HL-60/S4 (cell line): Measurements from ENCODE around the gene ZNF319.

Source experiments
- in situ Hi-C: fragments of 300-500 bp; cut with MboI; formaldehyde crosslinking; loops from 2 replicates; pipeline ENCODE4 v1.14.3; 2022; ENCODE audit warnings: low sequenced_read_pairs

ZNF319 gene

GRCh38 chr16:57958544-57958943, 41.9 kb downstream of the ZNF319 start:
- in situ Hi-C loops = no loop called here

GRCh38 chr16:57957673-57958392, 42.6 kb downstream of the ZNF319 start:
- in situ Hi-C loops = no loop called here

DNA sequence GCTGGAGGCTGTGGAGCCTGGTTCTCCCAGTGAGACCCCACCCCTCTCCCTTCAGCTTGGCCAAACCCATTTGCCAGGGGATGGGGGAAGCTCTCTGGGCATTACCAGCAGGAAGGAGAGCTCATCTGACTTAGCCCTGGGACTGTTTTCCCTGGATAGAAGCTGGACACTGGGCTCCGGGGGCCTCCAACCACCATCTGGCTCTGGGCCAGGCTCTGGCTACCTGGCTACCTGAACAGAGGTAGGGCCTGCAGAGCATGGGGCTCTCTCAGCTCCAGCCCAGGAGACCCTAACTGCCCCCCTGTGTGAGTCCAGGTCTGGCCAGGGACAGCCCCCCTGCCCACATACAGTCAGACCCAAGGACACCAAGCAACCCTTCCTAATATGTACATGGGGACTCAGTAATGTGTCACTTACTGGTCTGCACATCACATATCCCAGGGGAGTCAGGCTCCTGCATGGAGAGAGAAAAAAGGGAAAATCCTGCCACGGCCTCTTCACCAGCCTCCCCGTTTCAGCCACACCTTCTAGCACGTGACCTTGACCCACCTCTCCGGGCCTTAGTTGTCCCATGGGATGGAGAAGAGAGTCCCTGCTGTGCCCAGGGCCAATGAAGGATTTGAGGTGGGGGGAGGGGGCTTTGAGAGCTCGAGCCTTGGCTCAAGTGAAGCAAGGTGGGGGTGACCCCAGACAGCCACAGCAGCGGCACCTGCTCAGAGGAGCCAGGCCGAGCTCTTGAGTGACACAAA, 43.4 kb downstream of the ZNF319 start:
- in situ Hi-C loops = no loop called here

- in situ Hi-C loops = no loop called here
These were observed 44.1 kb downstream of the ZNF319 start for GRCh38 chr16:57956270-57956808.

GRCh38 chr16:57955572-57956188, 44.8 kb downstream of the ZNF319 start:
- in situ Hi-C loops = no loop called here

- in situ Hi-C loops = no loop called here
These were observed 46.6 kb downstream of the ZNF319 start for GRCh38 chr16:57953857-57954256.

DNA sequence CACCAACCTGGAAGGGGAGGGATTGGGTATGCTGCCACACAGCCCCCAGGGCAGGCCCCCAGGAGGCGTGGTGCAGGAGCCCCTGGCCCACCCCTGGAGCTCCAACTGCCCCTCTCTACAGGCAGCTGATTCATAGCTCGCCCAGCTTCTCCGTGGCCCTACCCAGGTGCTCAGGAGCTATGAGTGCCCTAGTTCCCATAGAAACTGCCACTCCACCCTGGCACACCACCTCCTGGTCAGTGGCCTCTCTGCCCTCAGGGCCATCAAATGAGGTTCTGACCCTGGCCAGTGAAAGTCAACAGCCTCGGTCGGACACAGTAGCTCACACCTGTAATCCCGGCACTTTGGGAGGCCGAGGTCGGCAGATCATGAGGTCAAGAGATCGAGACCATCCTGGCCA, 47.6 kb downstream of the ZNF319 start:
- in situ Hi-C loops = no loop called here

- in situ Hi-C loops = no loop called here
These were observed 49.1 kb downstream of the ZNF319 start for GRCh38 chr16:57951204-57951960.

GRCh38 chr16:57950382-57950781, 50.1 kb downstream of the ZNF319 start:
- in situ Hi-C loops = no loop called here

GRCh38 chr16:57949595-57950238, 50.8 kb downstream of the ZNF319 start:
- in situ Hi-C loops = no loop called here

DNA sequence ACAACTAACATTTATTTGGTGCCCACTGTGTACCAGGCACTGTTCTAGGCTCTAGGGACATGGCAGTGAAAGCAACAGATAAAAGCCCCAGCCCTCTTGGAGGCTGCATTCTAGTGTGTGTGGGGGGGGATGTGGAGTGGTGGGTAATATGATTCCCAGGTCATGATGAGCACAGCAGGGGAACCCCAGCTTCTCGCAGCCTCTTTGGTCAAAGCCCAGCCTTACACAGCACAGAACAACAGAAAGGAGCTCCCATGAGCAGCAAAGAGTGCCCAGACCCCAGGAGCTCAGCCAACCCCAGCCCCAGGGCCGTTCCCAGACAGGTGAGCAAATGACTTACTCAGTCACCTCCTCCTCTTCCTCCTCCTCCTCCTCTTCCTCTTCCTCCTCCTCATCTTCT, 51.5 kb downstream of the ZNF319 start:
- in situ Hi-C loops = no loop called here

- in situ Hi-C loops = no loop called here
These were observed 52.4 kb downstream of the ZNF319 start for GRCh38 chr16:57948027-57948426.

- in situ Hi-C loops = no loop called here
These were observed 53.2 kb downstream of the ZNF319 start for GRCh38 chr16:57947261-57947660.

DNA sequence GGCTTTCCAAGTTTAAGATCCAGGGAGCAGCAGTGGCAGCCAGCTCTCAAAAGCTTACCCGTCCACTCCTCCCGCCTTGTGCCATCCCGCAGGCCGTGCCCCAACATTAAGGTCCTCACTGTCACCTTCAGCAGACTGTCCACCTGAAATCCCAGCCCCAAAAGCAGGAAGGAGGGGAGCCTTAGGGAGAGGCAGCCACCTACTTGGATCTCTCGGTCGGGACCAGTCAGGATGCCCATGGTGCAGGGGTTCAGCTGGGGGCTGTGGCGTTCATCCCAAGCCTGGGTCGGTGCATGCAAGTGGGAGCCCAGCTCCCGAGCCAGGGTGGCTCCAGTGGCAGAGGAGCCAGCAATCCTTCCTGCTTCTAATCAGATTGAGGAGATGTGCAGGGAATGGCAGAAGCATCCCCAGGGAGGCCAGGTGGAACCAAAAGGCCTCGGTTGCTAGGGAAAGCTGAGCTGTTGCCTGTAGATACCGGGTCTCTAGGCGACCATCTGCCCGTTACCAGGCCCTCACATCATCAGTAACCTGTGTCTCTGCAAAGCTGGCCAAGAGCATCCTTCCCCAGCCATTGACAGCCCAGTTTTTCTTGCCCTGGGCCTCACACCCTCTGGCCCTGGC, 54.2 kb downstream of the ZNF319 start:
- in situ Hi-C loops = no loop called here

DNA sequence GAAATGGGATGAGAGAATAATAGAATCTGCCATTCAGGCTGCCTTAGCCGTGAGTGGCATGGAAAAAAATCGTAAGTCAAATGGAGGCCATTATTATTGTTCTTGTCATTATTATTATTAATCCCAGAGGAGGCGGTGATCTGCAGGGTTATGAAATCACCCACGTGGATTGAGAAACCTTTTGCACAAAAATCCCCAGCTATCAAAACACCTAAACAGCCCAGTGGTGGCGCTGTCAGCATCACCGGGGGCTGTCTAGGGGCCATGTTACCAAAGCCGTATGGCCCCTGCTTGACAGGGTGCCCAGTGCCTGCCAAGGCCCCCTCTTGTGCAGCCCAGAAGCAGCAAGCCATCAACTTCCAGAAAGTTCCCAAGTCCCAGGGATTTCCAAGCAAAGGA, 54.7 kb downstream of the ZNF319 start:
- in situ Hi-C loops = no loop called here

DNA sequence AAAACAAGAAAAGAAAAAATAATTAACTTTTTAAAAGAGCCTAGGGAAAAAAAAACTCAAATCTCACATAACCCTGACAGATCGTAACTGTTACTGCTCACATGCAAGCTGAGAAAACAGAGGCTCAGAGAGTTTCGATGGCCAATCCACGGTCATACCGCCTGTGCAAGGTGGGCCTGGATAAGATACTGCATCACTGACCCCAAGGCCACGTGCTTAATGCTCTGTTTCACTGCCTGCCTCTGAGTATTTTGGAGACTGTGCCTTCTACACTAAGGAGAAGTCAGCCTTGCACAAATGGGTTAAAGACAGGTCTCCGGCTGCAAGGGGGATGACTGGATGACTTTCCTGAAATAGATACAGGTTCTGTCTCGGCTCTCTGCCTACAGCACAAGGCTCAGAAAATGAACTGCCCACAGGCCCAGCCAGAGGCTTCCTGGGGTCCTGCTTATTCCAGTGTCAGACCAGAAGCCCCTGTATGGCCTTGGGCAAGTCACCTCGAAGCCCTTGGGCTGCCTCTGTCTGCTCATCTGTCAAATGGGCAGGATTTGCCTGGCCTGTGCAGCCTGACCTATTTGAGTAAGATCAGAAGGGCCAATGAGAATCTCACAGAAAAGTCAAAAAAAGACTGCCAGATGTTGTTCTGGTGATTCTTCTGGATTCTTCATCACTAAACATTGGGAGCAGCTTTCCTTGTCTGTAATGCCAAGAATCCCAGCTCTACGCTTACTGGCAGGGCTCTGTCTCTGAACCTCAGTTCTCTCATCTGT, 55.3 kb downstream of the ZNF319 start:
- in situ Hi-C loops = no loop called here
